Lower leg skin (tissue), 3 donors: ENCODE measurements around the gene DSTN.

Experiments
- CTCF ChIP-seq, 3 donors: fragments of 450-650 bp; IDR thresholded peaks; one replicate each; pipeline ENCODE4 v1.5.1; 2016; ENCODE audit warnings: antibody characterized with exemption in 3 of 3, mild to moderate bottlenecking in 3 of 3, moderate library complexity in 2 of 3
- POLR2A ChIP-seq, 2 donors: fragments of 450-650 bp; IDR thresholded peaks; one replicate each; pipeline ENCODE4 v1.6.1; 2016 to 2017; ENCODE audit warnings: antibody characterized with exemption in 2 of 2, mild to moderate bottlenecking in 1 of 2, moderate library complexity in 1 of 2

GRCh38 chr20:17541596-17541995 lies 28.3 kb upstream of the DSTN start:
- no peak for TF ChIP-seq CTCF (IDR thresholded peaks at IDR 0.05)
- no peak for TF ChIP-seq POLR2A (IDR thresholded peaks at IDR 0.05)
